ENCODE measurements around the gene PLK3. TPM values are rescaled to one million over a fixed set of nuclear protein-coding genes. Genes with fewer than 3 reads are reported as not detected.
A peak's percentile ranks its signal among the peaks of the same experiment; 100 is the strongest.

The PLK3 gene
- total and polyA plus RNA-seq, 2 experiments from 2014 or later, result 18.2 to 40.1 TPM

- H3K4me2 ChIP-seq, result peak within 1 kb of the TSS; percentile 75
- no peak within 1 kb of the TSS for H3K4me3 ChIP-seq
- no peak for TF ChIP-seq EZH2phosphoT487 (IDR thresholded peaks at IDR 0.05; ENCODE audit: low read depth, severe bottlenecking, unreplicated experiment)
- TF ChIP-seq EZH2 (IDR thresholded peaks at IDR 0.05; ENCODE audit: borderline replicate concordance), result no peak
- no peak for TF ChIP-seq CTCF (IDR thresholded peaks at IDR 0.05; ENCODE audit: poor library complexity)
- no peaks in the 10 kb centered on the region for H3K36me3 ChIP-seq (replicated peaks; ENCODE audit: insufficient read depth, low read depth)
- no peak for DNase-seq (ENCODE audit: low spot score)
- no peaks in the 10 kb centered on the region for H3K27me3 ChIP-seq
- H2AFZ ChIP-seq, result no peak within 1 kb of the TSS
- H3K27ac ChIP-seq, result peak within 1 kb of the TSS; percentile 100
- no peaks in the 10 kb centered on the region for H3K9me3 ChIP-seq (ENCODE audit: low read depth)
- H3K9me2 ChIP-seq (replicated peaks; ENCODE audit: insufficient read depth), result no peaks in the 10 kb centered on the region
- peaks cover 48% of the 10 kb centered on the region for H3K4me1 ChIP-seq (ENCODE audit: insufficient read depth)
- no peaks in the 10 kb centered on the region for H4K20me1 ChIP-seq (ENCODE audit: insufficient read depth, poor library complexity, severe bottlenecking)
- WGBS (ENCODE audit: low lambda C conversion rate, missing lambda C conversion rate), result 67% methylated on average over 7 of the region's 7 CpGs
- H3K79me2 ChIP-seq, result peaks cover 19% of the 10 kb centered on the region
Measured at GRCh38 chr1:44806704-44807363, 6.7 kb downstream of the PLK3 start, which contains the start of gene DYNLT4. Gene DYNLT4 (minus strand): TSS chr1:44807351. CDS start chr1:44806668, 683 bp downstream.

- no peak overlapping the region for H3K4me3 ChIP-seq
- H4K20me1 ChIP-seq (ENCODE audit: insufficient read depth, poor library complexity, severe bottlenecking), result no peaks in the 10 kb centered on the region
- H3K9me3 ChIP-seq (ENCODE audit: low read depth), result no peaks in the 10 kb centered on the region
- H3K79me2 ChIP-seq, result peaks cover 17% of the 10 kb centered on the region
- H3K4me2 ChIP-seq, result peak overlapping the region; percentile 75
- peak; percentile 95 for DNase-seq (ENCODE audit: low spot score)
- no peak overlapping the region for H2AFZ ChIP-seq
- H3K9me2 ChIP-seq (replicated peaks; ENCODE audit: insufficient read depth), result no peaks in the 10 kb centered on the region
- WGBS (ENCODE audit: low lambda C conversion rate, missing lambda C conversion rate), result 22% methylated on average over 15 of the region's 16 CpGs
- no peaks in the 10 kb centered on the region for H3K27me3 ChIP-seq
- peaks cover 48% of the 10 kb centered on the region for H3K4me1 ChIP-seq (ENCODE audit: insufficient read depth)
- peak overlapping the region; percentile 100 for H3K27ac ChIP-seq
- no peaks in the 10 kb centered on the region for H3K36me3 ChIP-seq (replicated peaks; ENCODE audit: insufficient read depth, low read depth)
- TF ChIP-seq EZH2phosphoT487 (IDR thresholded peaks at IDR 0.05; ENCODE audit: low read depth, severe bottlenecking, unreplicated experiment) (no peak), EZH2 (IDR thresholded peaks at IDR 0.05; ENCODE audit: borderline replicate concordance) (no peak), CTCF (IDR thresholded peaks at IDR 0.05; ENCODE audit: poor library complexity) (no peak)
Measured at GRCh38 chr1:44807364-44808062, 7.3 kb downstream of the PLK3 start.

GRCh38 chr1:44808063-44808937 lies 8.1 kb downstream of the PLK3 start, which contains the start of gene BTBD19:
Gene BTBD19 (plus strand): TSS chr1:44808523. CDS start chr1:44808821, 298 bp downstream.
- DNase-seq (ENCODE audit: low spot score), result peak; percentile 95
- H4K20me1 ChIP-seq (ENCODE audit: insufficient read depth, poor library complexity, severe bottlenecking), result no peaks in the 10 kb centered on the region
- peak within 1 kb of the TSS; percentile 75 for H3K4me2 ChIP-seq
- no peaks in the 10 kb centered on the region for H3K27me3 ChIP-seq
- peak within 1 kb of the TSS; percentile 100 for H3K27ac ChIP-seq
- WGBS (ENCODE audit: low lambda C conversion rate, missing lambda C conversion rate), result 27% methylated on average over 23 of the region's 23 CpGs
- TF ChIP-seq CTCF (IDR thresholded peaks at IDR 0.05; ENCODE audit: poor library complexity) (no peak), EZH2 (IDR thresholded peaks at IDR 0.05; ENCODE audit: borderline replicate concordance) (no peak), EZH2phosphoT487 (IDR thresholded peaks at IDR 0.05; ENCODE audit: low read depth, severe bottlenecking, unreplicated experiment) (no peak)
- peaks cover 51% of the 10 kb centered on the region for H3K4me1 ChIP-seq (ENCODE audit: insufficient read depth)
- no peaks in the 10 kb centered on the region for H3K9me3 ChIP-seq (ENCODE audit: low read depth)
- H3K9me2 ChIP-seq (replicated peaks; ENCODE audit: insufficient read depth), result no peaks in the 10 kb centered on the region
- H3K79me2 ChIP-seq, result peaks cover 17% of the 10 kb centered on the region
- no peak within 1 kb of the TSS for H2AFZ ChIP-seq
- H3K4me3 ChIP-seq, result no peak within 1 kb of the TSS
- no peaks in the 10 kb centered on the region for H3K36me3 ChIP-seq (replicated peaks; ENCODE audit: insufficient read depth, low read depth)

Data from hepatocyte (in vitro differentiated cells).